Activated CD8-positive, alpha-beta memory T cell treated with anti-CD3 and anti-CD28 coated beads, Interleukin-2, amount 50 U/mL, for 48 hours (primary cell): Measurements from ENCODE around the gene CADM3.

Experiments used
- DNase-seq: peaks from one replicate; pipeline ENCODE4 v3.0.0-alpha.2; 2020

The CADM3 gene

DNA sequence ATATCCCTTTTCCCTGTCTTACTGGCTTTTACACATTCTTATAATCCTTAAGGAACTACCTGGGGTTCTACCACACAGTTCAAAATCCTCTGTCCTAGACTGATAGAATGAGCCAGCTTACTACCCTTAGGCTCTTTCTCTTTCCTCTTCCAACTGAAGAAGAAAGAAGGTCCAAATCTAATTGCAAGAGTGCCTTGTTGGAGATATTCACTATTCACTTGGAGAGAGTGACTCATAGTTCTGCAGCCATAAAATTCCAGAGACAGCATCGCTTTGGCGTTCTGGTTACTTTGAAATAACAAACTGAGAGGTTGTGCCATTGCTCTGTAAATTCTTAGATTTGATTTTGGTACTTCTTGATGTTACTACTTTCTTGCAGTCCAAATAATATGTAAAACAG lies 4.2 kb downstream of the CADM3 start:
- no peak for DNase-seq

DNA sequence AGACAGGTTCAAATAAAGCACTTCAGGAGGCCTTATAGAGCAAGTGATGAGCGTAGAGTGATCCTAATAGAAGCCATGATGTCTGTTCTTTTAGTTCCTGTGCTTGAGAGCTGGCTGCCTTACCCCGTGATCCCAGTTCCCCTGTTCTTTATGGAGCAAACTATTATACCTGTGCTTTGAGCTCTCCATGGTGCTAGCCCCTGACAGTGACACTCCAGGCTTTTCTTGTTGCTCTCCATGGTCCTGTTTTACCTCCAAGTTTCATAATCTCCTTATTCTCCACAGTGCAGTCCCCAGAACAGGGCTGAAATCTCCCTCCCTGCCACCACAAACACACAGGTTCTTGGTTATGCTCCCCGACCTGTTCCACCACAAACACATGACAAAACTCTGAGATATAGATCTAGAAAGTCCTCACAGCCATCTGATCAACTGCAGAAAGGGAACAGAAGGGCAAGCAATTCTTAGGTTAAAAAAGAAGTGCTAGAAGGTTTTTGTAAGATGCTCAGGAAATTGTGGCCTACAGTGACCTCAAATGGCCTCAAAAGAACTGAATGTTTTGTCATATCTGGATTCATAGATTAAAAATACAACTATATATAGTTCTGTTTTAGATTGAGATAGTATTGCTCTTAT lies 6.0 kb downstream of the CADM3 start:
- DNase-seq: no peak

DNA sequence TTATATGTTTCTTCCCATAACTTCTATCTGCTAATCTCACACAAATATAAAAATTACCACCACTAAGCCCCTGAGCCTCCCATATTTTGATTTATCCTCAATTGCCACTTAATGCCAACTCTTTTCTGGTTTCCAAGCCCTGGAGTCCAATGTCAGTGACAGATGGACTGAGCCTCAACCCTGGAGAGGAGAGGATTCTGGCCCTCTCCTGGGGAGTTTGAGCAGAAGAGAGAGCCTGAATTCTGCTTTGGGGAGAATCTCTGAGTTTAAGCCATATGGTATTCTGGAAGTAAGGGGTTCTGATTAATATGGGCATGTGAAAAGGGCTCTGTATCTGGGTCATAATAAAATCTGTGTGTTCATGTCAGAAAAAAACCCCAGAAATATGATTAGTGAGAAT lies 8.5 kb downstream of the CADM3 start:
- DNase-seq: no peak

DNA sequence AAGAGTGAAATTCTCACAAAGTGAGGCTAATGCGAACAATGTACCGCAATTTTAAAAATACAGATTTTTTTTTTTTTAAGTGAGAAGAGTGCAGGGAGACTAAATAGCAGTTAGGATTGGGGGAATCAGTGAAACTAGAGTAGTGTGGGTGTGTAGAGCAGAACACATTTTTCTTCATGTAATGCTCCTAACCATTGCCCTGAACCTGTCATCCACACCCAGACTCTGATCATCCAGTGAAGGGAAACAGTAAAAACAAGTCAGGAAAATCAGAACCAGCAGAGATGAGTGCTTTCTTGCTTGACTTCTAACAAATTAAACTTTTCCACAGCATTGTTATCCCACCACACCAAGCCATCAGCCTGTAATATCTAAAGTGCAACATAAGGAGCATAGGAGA lies 9.1 kb downstream of the CADM3 start:
- DNase-seq: no peak

DNA sequence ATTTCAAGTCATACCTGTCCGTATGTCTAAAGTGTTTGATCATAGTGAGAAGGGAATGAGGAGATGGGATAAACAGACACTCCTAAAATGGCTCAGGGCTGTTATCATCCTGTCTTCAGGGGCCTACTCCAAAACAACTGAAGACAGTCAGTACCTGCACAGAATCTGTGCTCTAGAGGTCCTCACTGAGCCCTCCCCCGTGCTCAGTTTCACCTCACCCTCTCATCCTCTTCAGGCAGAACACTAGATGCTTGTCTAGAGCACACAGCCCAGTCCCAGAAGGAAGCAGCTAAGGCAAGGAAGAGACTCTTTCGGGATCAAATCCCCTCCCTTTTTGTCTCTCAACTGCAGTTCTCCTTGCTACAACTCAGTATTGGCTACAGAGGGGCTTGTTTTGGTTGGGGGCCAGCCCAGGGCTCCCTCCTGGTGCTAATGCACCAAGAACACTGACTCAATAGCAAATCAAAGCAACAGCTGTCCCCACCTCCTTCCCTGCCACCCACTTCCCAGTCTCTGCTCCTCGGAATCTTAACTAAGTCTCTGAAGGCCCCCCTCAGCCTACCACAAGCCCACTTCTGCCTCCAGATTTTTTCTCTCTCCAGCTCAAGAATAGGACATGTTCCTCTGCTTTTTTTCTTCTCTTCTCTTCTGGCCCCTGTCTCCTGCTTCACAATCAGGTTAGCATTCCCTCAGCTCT lies 10.1 kb downstream of the CADM3 start:
- no peak for DNase-seq

DNA sequence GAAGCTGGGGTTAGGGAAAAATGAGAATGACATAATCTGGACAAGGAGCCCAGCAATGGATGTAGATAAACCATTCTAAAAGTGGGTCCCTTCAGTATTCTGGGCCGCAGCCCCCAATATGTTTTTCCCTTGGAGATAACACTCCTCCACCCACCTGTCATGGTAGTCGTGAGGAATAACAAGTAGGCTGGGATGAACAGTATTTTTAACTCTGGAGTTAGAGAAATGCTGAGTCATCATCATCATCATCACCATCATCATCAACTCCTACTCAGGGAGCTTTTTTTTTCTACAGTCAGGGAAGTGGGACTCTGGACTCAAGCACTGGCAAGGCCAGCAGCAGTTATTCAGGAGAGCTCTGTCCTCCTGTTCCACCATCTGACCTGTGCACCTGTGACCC lies 12.8 kb downstream of the CADM3 start:
- DNase-seq: no peak

DNA sequence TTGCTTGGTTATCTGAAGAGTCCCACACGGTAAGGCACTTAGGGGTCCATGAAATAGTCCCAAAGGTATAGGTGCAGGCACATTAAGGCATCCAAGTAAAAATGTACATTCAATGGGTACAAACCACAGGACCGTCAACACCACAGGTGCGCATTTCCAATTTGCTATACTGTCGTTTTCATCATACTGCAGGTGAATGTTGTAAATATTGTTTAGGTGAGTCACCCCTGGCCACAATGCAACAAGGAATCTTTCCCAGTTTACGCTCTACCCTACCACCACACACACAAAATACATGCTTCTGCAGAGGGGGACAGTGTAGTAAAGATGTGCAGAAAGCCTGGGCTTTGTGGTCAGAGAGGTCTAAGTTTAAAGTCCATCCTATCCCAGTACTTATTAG lies 13.7 kb downstream of the CADM3 start:
- DNase-seq: no peak

DNA sequence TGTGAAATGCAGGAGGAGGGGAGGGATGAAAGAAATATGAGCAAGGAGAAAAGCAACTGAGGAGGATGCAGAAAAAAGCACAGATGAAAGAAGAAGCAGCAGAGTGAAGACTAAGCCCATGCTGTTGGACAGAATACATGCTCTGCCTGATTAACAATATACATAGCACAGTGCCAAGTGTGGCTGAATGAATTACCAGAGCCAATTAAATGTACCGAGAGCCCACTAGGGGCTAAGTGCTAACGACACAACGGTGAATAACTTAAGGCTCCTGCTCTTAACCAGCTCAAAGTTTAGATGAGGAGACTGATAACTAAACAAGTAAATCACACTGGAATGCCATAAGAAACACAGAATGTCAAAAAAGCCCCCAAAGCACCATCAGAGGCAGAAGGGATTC lies 15.6 kb downstream of the CADM3 start:
- no peak for DNase-seq

DNA sequence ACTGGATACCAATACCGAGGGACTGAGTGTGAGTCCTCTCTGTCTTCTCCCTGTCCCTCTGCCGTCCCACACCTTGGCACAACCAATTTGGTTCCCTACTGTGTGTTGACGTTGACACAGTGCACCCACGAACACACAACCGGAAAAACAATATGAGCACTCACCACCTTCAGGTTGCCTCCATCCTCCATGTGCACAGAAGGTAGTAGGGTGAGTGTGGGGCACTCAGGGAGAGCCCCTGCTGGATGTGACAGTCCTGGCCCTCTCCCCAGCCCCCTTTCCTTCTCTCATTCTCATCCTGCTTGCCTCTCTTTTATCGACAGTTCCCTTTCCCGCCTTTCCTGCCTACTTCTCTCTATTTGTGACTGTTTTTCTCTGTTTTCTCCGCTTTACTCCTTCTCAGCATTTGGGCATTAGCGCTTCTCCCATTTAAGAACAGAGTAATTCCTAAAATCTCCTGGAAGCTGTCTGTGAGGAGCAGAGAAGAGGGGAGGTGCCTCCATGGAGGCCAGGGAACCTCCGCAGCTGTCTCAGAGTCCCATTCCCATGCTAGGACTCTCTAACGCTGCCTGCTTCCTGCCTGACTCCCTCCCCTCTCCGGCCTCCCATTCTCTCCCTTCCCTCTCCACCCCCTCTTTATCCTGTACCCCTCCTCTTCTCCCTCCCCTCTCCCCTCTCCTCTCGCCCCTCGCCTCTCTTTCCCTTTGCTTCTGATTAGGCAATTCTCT lies 16.4 kb downstream of the CADM3 start:
- DNase-seq: no peak

DNA sequence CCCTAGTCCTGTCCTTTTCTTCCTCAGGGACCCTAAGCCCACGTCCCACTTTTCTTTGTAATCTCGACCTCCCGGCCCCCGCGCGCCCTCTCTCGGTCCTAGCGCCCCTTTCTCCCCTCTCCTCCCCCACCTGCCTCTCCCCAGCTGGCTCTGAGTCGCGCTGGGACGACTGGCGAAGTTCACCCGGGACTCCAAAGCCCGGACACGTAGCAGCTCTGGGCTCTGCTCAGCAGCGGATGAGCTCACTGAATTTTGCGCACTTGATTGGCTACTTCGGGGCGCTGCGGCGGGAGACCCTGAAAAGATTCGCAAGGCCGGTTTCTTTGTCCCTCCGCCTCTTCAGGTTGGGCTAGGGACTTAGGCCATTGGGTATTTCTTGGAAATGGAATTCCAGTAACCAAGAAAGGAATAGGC lies 17.0 kb downstream of the CADM3 start:
- no peak for DNase-seq

DNA sequence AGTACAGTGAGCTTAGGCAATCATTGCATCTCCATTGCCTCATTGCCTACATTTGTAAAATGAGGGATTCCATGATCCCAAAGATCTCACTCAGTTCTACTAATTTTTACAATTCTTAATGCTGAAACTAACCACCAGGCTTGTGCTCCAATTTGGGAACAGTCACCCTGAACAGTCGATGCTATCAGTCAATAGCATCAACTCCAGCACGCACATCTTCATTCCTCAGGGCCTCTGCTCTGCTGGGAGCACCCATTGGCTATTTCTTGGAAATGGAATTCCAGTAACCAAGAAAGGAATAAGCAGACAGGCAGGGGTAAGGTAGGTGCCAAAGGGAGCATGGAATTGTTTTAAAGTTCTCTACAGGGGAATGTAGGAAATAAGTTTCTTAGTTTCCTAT lies 19.0 kb downstream of the CADM3 start:
- no peak for DNase-seq

DNA sequence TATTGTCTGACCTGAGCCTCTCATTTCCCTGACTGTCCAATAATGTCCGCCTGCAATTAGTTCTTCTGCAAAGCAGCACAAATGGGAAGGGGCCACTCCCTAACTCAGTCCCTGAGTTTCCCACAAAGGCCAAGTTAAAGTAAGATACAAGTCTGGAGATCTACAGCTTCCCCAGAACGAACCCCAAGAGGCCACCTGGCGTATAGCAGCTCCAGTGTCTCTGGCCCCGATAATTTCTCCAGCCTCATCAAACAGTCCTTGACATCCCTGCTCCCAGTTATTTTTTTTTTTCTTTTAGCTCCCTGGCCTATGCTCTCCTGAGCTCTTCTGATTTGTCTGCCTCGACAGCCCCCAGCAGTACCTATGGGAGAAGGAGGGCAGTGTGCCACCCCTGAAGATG lies 25.1 kb downstream of the CADM3 start:
- no peak for DNase-seq

DNA sequence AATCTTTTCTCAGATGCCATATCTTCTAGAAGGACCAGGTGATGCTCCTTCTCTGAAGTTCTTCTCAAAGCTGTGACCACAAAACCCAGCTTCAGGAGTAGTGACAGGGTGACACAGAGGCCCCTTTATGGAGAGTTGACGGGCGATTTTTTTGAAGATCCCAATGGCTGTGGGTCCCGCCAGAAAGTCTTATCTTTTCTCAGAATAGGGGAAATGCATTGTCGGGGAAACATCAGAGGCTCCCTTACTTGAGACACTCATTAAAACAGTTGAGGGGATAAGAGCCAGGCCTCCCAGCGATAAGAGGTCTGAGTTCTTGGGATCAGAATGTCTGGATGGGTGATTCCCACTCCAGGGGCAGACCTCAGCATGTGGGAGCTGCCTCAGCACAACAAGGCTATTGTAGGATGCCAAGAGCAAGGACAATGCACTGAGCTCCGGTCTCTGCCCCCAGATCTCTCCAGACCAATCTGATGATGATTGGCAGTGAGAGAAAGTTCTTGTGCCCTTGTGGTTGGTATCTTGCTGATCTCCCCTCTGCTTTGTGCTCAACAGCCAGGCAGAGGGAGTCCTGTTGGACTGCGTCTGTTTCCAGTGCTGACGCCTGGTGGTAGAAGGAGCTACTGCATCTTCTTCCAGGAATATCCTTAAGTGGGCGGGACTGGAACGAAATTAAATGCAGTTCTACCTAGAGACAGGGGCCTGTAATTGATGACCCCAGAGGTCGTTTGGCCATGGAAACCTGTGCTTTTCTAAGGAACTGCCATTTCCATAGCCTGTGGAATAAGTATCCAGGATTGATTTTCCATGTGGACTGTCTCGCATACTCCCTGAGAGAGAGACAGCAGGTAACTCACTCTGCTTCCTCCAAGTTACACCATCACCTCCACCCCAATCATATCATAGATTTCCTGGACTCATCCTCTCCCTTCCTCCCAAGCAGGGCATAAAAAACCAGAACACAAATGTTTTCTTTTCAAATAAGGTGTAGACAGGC lies 26.4 kb downstream of the CADM3 start:
- DNase-seq: peak; percentile 72

DNA sequence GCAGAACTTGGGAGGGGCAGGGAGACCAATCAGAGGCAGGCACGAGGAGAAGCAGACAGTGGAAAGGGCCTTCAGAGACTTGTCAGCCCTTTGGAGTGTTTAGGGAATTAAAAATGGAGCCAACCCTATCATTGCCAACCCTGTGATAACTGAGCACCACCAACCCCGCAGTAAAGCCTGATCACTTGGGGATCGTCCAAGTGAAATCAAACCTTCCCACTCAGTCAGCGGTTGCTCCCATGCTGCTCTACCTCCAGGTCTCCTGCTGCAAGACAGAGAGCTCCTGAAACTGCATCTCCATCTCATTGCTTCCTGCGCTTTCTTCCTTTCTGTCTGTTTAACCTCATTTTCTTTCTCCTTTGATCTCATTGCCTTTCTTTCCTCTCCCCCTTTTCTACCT lies 28.5 kb downstream of the CADM3 start:
- DNase-seq: no peak

DNA sequence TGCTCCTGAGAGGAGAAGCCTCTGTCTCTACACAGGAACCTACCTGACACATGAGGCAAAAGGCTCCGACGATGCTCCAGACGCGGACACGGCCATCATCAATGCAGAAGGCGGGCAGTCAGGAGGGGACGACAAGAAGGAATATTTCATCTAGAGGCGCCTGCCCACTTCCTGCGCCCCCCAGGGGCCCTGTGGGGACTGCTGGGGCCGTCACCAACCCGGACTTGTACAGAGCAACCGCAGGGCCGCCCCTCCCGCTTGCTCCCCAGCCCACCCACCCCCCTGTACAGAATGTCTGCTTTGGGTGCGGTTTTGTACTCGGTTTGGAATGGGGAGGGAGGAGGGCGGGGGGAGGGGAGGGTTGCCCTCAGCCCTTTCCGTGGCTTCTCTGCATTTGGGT lies 29.4 kb downstream of the CADM3 start:
- no peak for DNase-seq

DNA sequence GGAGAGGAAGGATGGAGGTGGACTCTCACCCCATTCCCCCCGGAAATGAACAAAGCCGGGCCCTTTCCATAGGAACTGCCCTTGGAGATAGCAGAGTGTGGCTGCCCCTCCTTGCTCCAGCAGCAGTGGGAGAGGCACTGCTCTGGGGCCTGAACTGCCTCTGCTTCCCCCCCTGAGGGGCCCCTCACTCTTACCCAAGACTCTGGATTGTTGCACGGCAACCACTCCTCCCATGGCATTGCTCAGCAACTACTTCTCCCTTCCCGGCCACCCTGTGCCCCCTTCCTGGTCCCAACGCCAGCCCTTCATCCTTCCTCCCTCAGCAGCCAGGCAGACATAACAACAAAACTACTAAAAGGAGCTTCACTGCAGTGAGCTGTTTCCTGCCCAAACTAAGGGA lies 30.2 kb downstream of the CADM3 start:
- no peak for DNase-seq

DNA sequence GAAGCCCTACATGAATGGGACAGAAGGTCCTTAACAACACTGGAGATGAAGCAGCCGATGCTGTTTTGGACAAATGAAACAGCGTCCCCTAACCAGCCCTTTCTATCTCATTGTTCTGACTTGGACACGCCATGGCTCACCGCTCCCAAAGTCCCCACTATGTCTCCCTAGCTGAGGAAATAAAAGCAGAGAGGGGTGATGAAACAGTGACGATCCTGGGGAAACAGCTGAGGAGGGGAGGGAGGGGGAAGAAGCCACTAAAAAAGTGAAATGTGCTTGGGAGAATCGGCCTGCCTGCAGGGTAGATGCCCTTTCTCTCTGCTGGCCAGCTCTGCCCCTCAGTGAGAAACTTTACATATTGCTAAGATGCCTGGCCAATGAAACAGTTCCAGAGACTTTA lies 32.2 kb downstream of the CADM3 start:
- DNase-seq: no peak

DNA sequence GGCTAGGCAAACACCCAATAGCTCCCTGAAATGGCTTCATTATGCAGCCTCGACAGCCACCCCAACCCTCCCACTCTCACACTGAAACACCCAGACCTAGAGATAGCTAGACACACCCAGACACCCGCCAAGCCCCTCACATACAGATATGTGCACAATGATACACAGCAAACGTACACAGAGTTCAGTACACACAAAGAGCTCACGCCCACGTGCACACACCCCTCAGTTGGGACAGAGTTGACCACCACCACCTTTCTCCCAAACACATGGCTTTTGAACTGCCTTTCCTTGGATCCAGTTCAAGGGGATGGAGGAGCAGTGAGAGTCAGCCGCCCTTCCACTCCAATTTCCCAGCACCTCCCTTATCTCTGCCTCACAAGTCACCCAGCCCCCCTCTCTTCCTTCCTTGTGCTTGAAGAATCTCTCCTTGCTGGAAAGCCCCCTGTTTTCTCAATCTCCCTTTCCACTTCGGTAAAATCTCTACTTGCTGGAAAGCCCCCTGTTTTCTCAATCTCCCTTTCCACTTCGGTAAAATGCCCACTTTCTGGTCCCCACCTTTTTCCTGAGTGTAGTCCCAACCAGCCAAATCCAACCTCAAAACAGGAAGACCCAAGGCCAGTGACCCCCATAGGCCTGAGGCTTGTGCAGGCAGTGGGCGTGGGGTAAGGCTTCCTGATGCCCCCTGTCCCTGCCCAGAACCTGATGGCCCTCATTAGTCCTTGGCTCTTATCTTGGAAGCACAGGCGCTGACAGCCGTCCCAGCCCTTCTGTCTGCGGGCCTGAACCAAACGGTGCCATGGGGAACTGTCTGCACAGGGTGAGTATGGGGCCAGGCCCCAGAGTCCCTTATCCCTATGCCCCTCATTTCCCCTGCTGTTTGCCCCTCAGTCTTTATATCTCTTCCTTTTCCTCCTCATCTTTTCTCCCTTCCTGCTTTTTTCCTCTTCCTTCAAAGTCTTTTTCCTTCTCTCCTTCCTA lies 33.0 kb downstream of the CADM3 start, which contains the start of gene ACKR1:
Gene ACKR1, plus strand, starts transcription at position 715 of the 981 bp plus-strand sequence. Its CDS starts 85 bp downstream, at position 800.
- DNase-seq: no peak

DNA sequence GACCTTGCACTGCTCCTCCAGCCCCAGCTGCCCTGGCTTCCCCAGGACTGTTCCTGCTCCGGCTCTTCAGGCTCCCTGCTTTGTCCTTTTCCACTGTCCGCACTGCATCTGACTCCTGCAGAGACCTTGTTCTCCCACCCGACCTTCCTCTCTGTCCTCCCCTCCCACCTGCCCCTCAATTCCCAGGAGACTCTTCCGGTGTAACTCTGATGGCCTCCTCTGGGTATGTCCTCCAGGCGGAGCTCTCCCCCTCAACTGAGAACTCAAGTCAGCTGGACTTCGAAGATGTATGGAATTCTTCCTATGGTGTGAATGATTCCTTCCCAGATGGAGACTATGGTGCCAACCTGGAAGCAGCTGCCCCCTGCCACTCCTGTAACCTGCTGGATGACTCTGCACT lies 33.8 kb downstream of the CADM3 start:
- no peak for DNase-seq

DNA sequence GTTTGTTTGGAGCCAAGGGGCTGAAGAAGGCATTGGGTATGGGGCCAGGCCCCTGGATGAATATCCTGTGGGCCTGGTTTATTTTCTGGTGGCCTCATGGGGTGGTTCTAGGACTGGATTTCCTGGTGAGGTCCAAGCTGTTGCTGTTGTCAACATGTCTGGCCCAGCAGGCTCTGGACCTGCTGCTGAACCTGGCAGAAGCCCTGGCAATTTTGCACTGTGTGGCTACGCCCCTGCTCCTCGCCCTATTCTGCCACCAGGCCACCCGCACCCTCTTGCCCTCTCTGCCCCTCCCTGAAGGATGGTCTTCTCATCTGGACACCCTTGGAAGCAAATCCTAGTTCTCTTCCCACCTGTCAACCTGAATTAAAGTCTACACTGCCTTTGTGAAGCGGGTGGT lies 34.7 kb downstream of the CADM3 start:
- no peak for DNase-seq

DNA sequence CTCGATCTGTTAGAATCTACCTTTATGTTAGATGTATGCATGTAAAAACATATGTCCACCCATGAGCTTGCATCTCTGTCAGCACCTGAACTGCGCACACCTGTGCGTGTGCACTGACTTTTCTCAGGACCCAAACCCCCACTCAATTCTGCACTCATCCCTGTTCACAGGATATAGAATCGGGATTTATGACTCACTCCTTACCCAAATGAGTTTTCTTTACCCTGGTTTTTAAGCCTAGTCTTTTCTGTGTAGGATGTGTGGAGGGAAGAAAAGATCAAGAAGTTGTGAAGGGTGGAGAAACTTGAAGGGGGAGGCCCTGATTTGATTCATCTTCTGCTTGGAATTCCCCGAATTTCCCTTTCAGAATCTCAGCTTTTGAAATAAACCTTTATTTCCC lies 35.7 kb downstream of the CADM3 start:
- DNase-seq: no peak

DNA sequence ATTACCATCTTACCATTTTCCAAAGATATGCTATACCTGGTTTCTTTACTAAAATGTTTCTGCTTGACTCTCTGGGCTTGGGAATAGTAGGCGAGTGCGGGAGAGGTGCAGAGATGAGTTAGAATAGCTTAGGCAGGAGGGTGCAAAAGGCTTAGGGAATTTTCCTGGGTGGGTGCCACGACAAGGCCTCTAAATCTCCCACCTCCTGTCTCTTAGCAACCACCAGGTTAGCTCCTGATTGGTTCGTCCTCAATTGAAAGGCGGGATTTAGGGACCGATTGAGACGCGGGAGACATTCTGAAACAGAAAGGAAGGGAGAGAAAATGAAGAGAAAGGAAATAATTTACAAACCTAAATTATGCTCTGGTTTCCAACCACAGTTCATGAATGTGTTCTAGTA lies 36.4 kb downstream of the CADM3 start:
- no peak for DNase-seq
